Glomerular endothelial cell (primary cell): ENCODE measurements around the gene ASB7. TPM values are rescaled to one million over a fixed set of nuclear protein-coding genes. Genes with fewer than 3 reads are reported as not detected.

ENCODE experiments used
- total RNA-seq: library from RNA; depleted of rRNA; stranded (reverse); fragments of >200 nt; gene quantifications from 2 replicates; pipeline ENCODE4 v1.2.3, GENCODE V29; 2015

Gene ASB7
- total RNA-seq, 1 donor from 2014 or later = 10.8 TPM

Other genes starting within 250 kb of the ASB7 start
- gene CERS3, start 73.6 kb upstream of the ASB7 start, total RNA-seq = not detected in 2 replicates
- gene LINS1, start 405 bp upstream of the ASB7 start, total RNA-seq = 7.1 and 8.0 TPM in 2 replicates